Ecto neural progenitor cell (in vitro differentiated cells): ENCODE measurements around the gene ELAVL1.
A peak's percentile ranks its signal among the peaks of the same experiment; 100 is the strongest.

Source experiments
- DNase-seq: peaks from one replicate; pipeline ENCODE4 v3.0.0-alpha.2; 2018; ENCODE audit warnings: low spot score

Gene ELAVL1

GRCh38 chr19:8020681-8021080, 15.2 kb upstream of the ELAVL1 start:
- no peak for DNase-seq

GRCh38 chr19:8017808-8018207, 12.4 kb upstream of the ELAVL1 start:
- no peak for DNase-seq

- DNase-seq = peak; percentile 53
Measured at GRCh38 chr19:8004723-8005513, 523 bp downstream of the ELAVL1 start.

GRCh38 chr19:8004001-8004400, 1.4 kb downstream of the ELAVL1 start:
- DNase-seq = no peak

- DNase-seq = peak; percentile 93
Measured at GRCh38 chr19:8001995-8002849, 3.2 kb downstream of the ELAVL1 start.

- DNase-seq = no peak
Measured at GRCh38 chr19:8001651-8001994, 3.8 kb downstream of the ELAVL1 start.

- DNase-seq = no peak
Measured at GRCh38 chr19:8000298-8001038, 5.0 kb downstream of the ELAVL1 start.

GRCh38 chr19:7999376-7999775, 6.1 kb downstream of the ELAVL1 start:
- no peak for DNase-seq

- DNase-seq = no peak
Measured at GRCh38 chr19:7997809-7998480, 7.5 kb downstream of the ELAVL1 start.

- no peak for DNase-seq
Measured at GRCh38 chr19:7996883-7997282, 8.6 kb downstream of the ELAVL1 start.

- DNase-seq = no peak
Measured at GRCh38 chr19:7995810-7996158, 9.7 kb downstream of the ELAVL1 start.

- no peak for DNase-seq
Measured at GRCh38 chr19:7994928-7995809, 10.3 kb downstream of the ELAVL1 start.

- DNase-seq = no peak
Measured at GRCh38 chr19:7994114-7994513, 11.3 kb downstream of the ELAVL1 start.

GRCh38 chr19:7993560-7993959, 11.9 kb downstream of the ELAVL1 start:
- DNase-seq = no peak

GRCh38 chr19:7992575-7992974, 12.9 kb downstream of the ELAVL1 start:
- DNase-seq = no peak

GRCh38 chr19:7989071-7989575, 16.3 kb downstream of the ELAVL1 start:
- no peak for DNase-seq

GRCh38 chr19:7988307-7988706, 17.1 kb downstream of the ELAVL1 start:
- DNase-seq = no peak

GRCh38 chr19:7987114-7987768, 18.2 kb downstream of the ELAVL1 start:
- DNase-seq = no peak

GRCh38 chr19:7986321-7987113, 18.9 kb downstream of the ELAVL1 start:
- DNase-seq = no peak

- DNase-seq = no peak
Measured at GRCh38 chr19:7985481-7985911, 19.9 kb downstream of the ELAVL1 start.
